HEK293T (cell line): ENCODE measurements around the gene DELE1.

Source experiments
- CTCF ChIA-PET: fragments of 350-600 bp; formaldehyde crosslinking; extraction: SDS; loops from one replicate; lab custom pipeline; 2021; ENCODE audit warnings: antibody characterized with exemption, inconsistent platforms; lab: Yijun Ruan, JAX
- POLR2A ChIA-PET: fragments of 350-600 bp; formaldehyde crosslinking; extraction: SDS; loops from one replicate; lab custom pipeline; 2020; ENCODE audit warnings: antibody characterized with exemption, inconsistent platforms; lab: Yijun Ruan, JAX
- DNase-seq: peaks from one replicate; pipeline ENCODE4 v3.0.0; 2012; ENCODE audit warnings: mixed read lengths; ENCODE audit errors: extremely low spot score
- ARNT ChIP-seq: fragments of 450-650 bp; IDR thresholded peaks from 2 replicates; pipeline ENCODE4 v1.6.1; 2017; ENCODE audit warnings: mild to moderate bottlenecking
- BHLHE40 ChIP-seq: fragments of 450-650 bp; IDR thresholded peaks from 2 replicates; pipeline ENCODE4 v1.6.1; 2016; ENCODE audit warnings: mild to moderate bottlenecking, moderate library complexity, borderline replicate concordance
- CTBP1 ChIP-seq: fragments of 450-650 bp; IDR thresholded peaks from 2 replicates; pipeline ENCODE4 v1.6.1; 2016; ENCODE audit warnings: borderline replicate concordance
- ELF4 ChIP-seq: fragments of 450-650 bp; IDR thresholded peaks from 2 replicates; pipeline ENCODE4 v1.6.1; 2017; ENCODE audit warnings: antibody characterized with exemption
- FOXA1 ChIP-seq: fragments of 450-650 bp; IDR thresholded peaks from 2 replicates; pipeline ENCODE4 v1.6.1; 2016; ENCODE audit warnings: mild to moderate bottlenecking
- FOXK2 ChIP-seq: fragments of 450-650 bp; IDR thresholded peaks from 2 replicates; pipeline ENCODE4 v1.6.1; 2016; ENCODE audit warnings: mild to moderate bottlenecking
- FOXM1 ChIP-seq: fragments of 450-650 bp; IDR thresholded peaks from 2 replicates; pipeline ENCODE4 v1.6.1; 2017; ENCODE audit warnings: mild to moderate bottlenecking, borderline replicate concordance
- HDGF ChIP-seq: fragments of 450-650 bp; IDR thresholded peaks from 2 replicates; pipeline ENCODE4 v1.6.1; 2017; ENCODE audit warnings: antibody characterized with exemption, borderline replicate concordance
- L3MBTL2 ChIP-seq: fragments of 450-650 bp; conservative IDR thresholded peaks from 2 replicates; pipeline ENCODE4 v1.6.1; 2016; ENCODE audit warnings: mild to moderate bottlenecking
- LEF1 ChIP-seq: fragments of 450-650 bp; IDR thresholded peaks from 2 replicates; pipeline ENCODE4 v1.6.1; 2017; ENCODE audit warnings: mild to moderate bottlenecking, borderline replicate concordance
- NFRKB ChIP-seq: fragments of 450-650 bp; IDR thresholded peaks from 2 replicates; pipeline ENCODE4 v1.6.1; 2016; ENCODE audit warnings: mild to moderate bottlenecking, moderate library complexity
- SP1 ChIP-seq: fragments of 450-650 bp; IDR thresholded peaks from 2 replicates; pipeline ENCODE4 v1.6.1; 2017
- SUZ12 ChIP-seq: fragments of 450-650 bp; IDR thresholded peaks from 2 replicates; pipeline ENCODE4 v1.6.1; 2016; ENCODE audit warnings: mild to moderate bottlenecking
- TARDBP ChIP-seq: fragments of 450-650 bp; IDR thresholded peaks from 2 replicates; pipeline ENCODE4 v1.6.1; 2016
- ZNF384 ChIP-seq: fragments of 450-650 bp; IDR thresholded peaks from 2 replicates; pipeline ENCODE4 v1.6.1; 2016
- TF ChIP-seq, protein P1 (sequence below): fragments of 450-650 bp; IDR thresholded peaks from 2 replicates; pipeline ENCODE4 v1.6.1; 2016

DELE1 gene

DNA sequence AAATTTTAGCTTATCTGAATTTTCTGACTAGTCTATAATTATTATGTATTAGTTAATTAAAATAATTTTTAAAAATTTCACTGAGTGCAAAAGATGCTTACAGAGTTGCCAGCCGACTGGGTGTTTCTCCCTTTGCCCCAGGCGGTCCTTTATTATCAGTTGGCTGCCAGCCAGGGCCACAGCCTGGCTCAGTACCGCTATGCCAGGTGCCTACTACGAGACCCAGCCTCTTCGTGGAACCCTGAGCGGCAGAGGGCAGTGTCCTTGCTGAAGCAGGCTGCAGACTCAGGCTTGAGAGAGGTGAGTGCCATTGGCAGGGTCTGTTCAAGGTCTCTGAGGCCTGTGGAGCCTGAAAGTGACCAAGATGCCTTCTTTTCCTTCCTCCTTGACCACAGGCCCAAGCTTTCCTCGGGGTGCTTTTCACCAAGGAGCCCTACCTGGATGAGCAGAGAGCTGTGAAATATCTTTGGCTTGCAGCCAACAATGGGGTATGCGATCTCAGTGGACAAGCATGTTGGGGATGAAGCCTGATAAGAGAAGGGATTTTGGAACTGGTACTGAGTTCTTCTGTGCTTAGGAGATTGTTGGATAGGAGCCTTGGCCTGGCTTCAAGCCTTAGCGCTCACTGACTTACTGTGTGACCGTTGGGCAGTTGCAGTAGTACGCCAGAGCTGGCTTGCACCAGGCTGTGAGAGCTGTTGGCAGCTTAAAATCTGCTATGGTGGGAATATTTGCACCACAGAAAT, 10.6 kb downstream of the DELE1 start:
- POLR2A ChIA-PET = interaction anchor here (0.6 to 1.0 kb wide), 2 partner anchors 11 to 51 kb away, joined by 3 read pairs; partner anchors contain the start of gene DELE1
- no peak for DNase-seq

DNA sequence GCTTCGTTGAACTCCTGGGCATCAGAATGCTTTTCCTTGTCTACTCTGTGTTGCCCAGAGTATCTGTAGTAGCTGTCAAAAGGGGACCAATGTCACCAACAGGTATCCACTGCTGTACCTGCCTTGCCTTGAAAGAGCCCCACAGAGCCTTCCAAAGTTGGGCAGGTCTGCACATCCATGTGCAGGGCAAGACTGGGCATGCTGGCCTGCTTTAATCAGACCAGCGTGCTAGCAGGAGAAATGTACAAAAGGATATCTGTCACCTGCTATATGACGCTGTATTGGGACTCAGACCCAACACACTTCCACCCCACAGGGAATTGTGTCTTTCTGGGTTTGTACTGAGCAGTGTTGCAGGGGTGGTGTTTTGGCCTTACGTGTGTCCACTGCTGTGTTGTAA, 11.9 kb downstream of the DELE1 start:
- POLR2A ChIA-PET = interaction anchor here (1.0 kb wide), 1 partner anchor 12 kb away, joined by 3 read pairs; the partner anchor contains the start of gene DELE1

More for the DNA sequence above, 10.6 kb downstream of the DELE1 start:
- CTCF ChIA-PET = no interaction called here
- TF ChIP-seq FOXM1 = no peak
- no peak for TF ChIP-seq ARNT
- no peak for TF ChIP-seq LEF1
- no peak for TF ChIP-seq TARDBP
- TF ChIP-seq FOXA1 = no peak
- no peak for TF ChIP-seq CTBP1
- no peak for TF ChIP-seq ELF4
- no peak for TF ChIP-seq BHLHE40
- no peak for TF ChIP-seq NFRKB
- no peak for TF ChIP-seq SUZ12
- TF ChIP-seq L3MBTL2 = no peak
- TF ChIP-seq ZNF384 = no peak
- TF ChIP-seq HDGF = no peak
- no peak for TF ChIP-seq SP1
- no peak for TF ChIP-seq FOXK2

DNA sequence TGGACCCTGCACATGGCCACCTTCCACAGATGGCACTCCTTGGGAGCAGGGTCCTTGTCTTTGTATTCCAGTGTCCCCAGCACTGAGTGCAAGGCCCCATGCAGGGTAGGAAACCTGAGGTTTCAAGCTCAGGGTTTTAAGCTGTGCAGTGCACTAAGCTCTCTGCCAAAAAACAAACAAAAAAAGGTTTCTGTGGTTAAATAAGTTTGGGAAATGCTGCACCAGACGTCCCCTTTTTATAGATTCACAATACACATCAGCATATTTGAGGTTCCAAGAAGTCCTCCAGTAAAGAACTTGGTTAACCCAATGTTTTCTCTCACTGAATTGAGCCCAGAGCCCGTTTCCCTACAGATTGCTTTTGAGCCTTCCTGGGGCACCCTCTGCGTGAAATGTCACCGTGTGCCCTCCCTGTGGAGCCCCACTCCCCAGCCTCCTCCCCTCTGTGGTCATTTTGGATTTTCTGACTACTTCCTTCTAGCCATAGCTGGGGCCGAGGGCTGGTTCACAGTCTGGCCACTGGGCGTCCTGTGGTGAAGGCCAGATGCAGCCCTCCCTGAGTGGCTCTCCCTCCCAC, 17.1 kb downstream of the DELE1 start:
- CTCF ChIA-PET = interaction anchor here (2.1 kb wide), 1 partner anchor 20 kb away, joined by 8 read pairs; no protein-coding TSS in a partner anchor
- DNase-seq = no peak
- TF ChIP-seq SUZ12 (no peak), FOXM1 (no peak), BHLHE40 (no peak), LEF1 (no peak), ARNT (no peak)
- POLR2A ChIA-PET = interaction anchor here (0.6 to 6.9 kb wide), 2 partner anchors 17 to 137 kb away, joined by 3 to 38 read pairs; partner anchors contain the start of gene DELE1

More for the DNA sequence above, 11.9 kb downstream of the DELE1 start:
- DNase-seq = no peak
- CTCF ChIA-PET = no interaction called here
- TF ChIP-seq SP1 = no peak
- TF ChIP-seq L3MBTL2 = no peak
- no peak for TF ChIP-seq ARNT

- ChIA-PET POLR2A (interaction anchor here (6.9 kb wide), 1 partner anchor 18 kb away, joined by 38 read pairs; the partner anchor contains the start of gene DELE1), CTCF (interaction anchor here (2.1 kb wide), 1 partner anchor 19 kb away, joined by 8 read pairs; no protein-coding TSS in a partner anchor)
- DNase-seq = no peak
- TF ChIP-seq, protein P1, sequence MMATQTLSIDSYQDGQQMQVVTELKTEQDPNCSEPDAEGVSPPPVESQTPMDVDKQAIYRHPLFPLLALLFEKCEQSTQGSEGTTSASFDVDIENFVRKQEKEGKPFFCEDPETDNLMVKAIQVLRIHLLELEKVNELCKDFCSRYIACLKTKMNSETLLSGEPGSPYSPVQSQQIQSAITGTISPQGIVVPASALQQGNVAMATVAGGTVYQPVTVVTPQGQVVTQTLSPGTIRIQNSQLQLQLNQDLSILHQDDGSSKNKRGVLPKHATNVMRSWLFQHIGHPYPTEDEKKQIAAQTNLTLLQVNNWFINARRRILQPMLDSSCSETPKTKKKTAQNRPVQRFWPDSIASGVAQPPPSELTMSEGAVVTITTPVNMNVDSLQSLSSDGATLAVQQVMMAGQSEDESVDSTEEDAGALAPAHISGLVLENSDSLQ = no peak
- no peak for TF ChIP-seq FOXK2
- no peak for TF ChIP-seq L3MBTL2
- TF ChIP-seq LEF1 = no peak
- no peak for TF ChIP-seq CTBP1
Observed at GRCh38 chr5:141941307-141941706, 17.6 kb downstream of the DELE1 start.

DNA sequence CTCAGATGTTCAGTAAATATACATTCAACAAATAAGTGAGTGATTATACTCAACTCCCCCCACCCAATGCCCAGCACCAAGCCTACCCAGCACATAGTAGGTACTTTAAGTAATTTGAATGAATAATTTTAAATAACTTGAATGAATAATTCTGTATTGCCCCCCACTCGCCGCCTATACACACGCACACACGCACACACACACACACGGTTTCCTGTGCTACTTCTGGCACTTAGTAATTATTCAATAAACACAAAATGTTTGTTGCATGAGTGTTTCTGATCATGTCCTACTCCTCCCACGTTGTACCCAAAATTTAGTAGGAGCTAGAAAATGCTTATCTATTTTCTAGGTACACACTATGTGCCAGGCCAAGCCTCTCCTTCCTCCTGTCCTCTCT, 18.1 kb downstream of the DELE1 start:
- DNase-seq = no peak
- no peak for TF ChIP-seq FOXK2
- TF ChIP-seq NFRKB = no peak
- TF ChIP-seq CTBP1 = no peak
- no peak for TF ChIP-seq BHLHE40
- no peak for TF ChIP-seq ELF4
- TF ChIP-seq ZNF384 = no peak
- no peak for TF ChIP-seq TARDBP
- no peak for TF ChIP-seq SP1
- no peak for TF ChIP-seq ARNT
- TF ChIP-seq HDGF = no peak
- TF ChIP-seq L3MBTL2 = no peak
- TF ChIP-seq FOXM1 = no peak
- TF ChIP-seq, protein P1 = no peak
- TF ChIP-seq SUZ12 = no peak
- ChIA-PET POLR2A (interaction anchor here (6.9 kb wide), 1 partner anchor 18 kb away, joined by 38 read pairs; the partner anchor contains the start of gene DELE1), CTCF (interaction anchor here (1.2 to 2.1 kb wide), 2 partner anchors 19 to 63 kb away, joined by 3 to 8 read pairs; partner anchors contain the start of gene PCDH1)

- POLR2A ChIA-PET = interaction anchor here (6.9 kb wide), 1 partner anchor 19 kb away, joined by 38 read pairs; the partner anchor contains the start of gene DELE1
Observed at GRCh38 chr5:141942185-141942857, 18.6 kb downstream of the DELE1 start.

More at GRCh38 chr5:141942185-141942857, 18.6 kb downstream of the DELE1 start:
- DNase-seq = no peak
- TF ChIP-seq ZNF384 (no peak), CTBP1 (no peak), FOXM1 (no peak), LEF1 (no peak), ARNT (no peak), FOXK2 (no peak), ELF4 (no peak)
- TF ChIP-seq, protein P1 = peak; percentile 31; the same call in 1 of the 2 replicates
- CTCF ChIA-PET = interaction anchor here (1.2 kb wide), 1 partner anchor 64 kb away, joined by 3 read pairs; the partner anchor contains the start of gene PCDH1
